ENCODE measurements around the gene LAMA4. TPM values are rescaled to one million over a fixed set of nuclear protein-coding genes. Genes with fewer than 3 reads are reported as not detected.
A peak's percentile ranks its signal among the peaks of the same experiment; 100 is the strongest.

Gene LAMA4
- polyA plus RNA-seq, 2 of the 4 experiments (the other 2 are of a cell fraction): 1.0 to 3.1 TPM

DNA sequence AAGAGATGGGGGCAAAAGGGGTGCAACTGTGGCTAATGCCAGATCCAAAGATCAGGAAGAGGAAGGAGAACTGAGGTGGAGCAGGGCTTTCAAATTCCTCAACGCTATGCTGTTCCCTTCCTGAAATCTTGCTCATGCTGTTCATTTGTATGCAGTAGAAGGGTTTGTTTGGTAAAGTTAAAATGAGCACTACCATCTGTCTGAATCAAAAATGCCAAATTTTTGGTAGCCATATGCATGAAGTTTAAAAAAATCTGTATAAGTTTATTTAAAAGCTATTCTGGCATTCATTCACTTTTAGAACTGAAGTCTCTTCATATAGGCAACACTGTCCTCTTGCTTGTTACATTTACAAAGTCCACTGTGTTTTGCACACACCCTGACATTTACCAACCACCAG is 84.8 kb downstream of the LAMA4 start (continued):
- TF ChIP-seq, protein P1, sequence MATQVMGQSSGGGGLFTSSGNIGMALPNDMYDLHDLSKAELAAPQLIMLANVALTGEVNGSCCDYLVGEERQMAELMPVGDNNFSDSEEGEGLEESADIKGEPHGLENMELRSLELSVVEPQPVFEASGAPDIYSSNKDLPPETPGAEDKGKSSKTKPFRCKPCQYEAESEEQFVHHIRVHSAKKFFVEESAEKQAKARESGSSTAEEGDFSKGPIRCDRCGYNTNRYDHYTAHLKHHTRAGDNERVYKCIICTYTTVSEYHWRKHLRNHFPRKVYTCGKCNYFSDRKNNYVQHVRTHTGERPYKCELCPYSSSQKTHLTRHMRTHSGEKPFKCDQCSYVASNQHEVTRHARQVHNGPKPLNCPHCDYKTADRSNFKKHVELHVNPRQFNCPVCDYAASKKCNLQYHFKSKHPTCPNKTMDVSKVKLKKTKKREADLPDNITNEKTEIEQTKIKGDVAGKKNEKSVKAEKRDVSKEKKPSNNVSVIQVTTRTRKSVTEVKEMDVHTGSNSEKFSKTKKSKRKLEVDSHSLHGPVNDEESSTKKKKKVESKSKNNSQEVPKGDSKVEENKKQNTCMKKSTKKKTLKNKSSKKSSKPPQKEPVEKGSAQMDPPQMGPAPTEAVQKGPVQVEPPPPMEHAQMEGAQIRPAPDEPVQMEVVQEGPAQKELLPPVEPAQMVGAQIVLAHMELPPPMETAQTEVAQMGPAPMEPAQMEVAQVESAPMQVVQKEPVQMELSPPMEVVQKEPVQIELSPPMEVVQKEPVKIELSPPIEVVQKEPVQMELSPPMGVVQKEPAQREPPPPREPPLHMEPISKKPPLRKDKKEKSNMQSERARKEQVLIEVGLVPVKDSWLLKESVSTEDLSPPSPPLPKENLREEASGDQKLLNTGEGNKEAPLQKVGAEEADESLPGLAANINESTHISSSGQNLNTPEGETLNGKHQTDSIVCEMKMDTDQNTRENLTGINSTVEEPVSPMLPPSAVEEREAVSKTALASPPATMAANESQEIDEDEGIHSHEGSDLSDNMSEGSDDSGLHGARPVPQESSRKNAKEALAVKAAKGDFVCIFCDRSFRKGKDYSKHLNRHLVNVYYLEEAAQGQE (IDR thresholded peaks at IDR 0.05): no peak
- TF ChIP-seq POLR2A (IDR thresholded peaks at IDR 0.05; ENCODE audit: low read length) (no peak), CBX2 (IDR thresholded peaks at IDR 0.05; ENCODE audit: borderline replicate concordance, low read depth) (no peak), CHD4 (IDR thresholded peaks at IDR 0.05; ENCODE audit: borderline replicate concordance) (no peak), FOSB (CRISPR knock-in tag; IDR thresholded peaks at IDR 0.05) (no peak)

DNA sequence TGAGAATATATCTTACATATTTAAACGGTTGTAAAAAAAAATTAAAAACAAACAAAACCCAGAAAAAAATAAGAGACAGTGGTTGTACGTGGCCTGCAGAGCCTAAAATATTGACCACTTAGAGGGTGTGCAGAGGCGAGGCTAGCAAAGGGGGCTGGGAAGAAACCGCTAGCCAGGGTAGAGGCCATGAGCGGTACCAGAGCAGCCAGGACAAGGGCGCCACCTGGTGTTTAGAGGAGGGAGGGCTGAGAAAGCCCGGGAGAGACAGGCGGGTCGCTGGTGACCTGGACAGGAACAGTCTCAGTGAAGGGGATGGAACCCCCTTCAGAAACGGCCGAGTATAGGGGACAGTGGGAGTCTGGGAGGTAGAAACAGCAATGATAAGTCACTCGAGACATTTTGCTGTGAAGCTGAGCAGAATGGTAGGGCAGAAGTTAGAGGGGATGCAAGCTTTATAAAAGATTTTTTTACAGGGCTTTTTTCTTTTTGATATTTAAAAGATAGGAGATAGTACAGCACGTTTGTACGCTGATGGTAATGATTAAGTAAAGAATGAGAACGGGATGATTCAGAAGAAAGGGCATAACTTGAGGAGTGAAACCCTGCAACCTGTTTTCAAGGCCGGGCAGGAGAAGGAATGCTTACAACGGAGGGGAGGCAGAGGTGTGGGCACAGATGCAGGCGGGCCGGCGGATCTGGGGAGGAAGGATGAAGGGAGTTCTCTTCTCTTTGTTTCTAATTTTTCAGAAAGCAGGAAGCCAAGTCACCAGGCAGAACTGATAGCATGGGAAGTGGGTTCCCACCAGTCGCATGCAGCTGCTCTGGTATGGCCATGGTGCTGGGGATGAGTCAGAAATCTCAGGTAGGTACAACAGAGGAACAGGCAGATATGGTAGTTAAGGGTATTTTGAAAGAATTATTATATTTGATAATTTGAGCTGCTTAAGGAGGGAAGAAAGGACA is 90.8 kb downstream of the LAMA4 start:
- POLR2A ChIA-PET: no interaction called here
- Histone ChIP-seq H3K27ac (no peak overlapping the region), H3K4me2 (peak overlapping the region; percentile 26; the same call in 2 of the 3 replicates), H3K9me3 (no peaks in the 10 kb centered on the region), H3K4me3 (no peak overlapping the region), H3K4me1 (no peaks in the 10 kb centered on the region)
- ATAC-seq: peak; percentile 99 to 100
- CTCF ChIA-PET: interaction anchor here (0.5 to 3.1 kb wide), 34 partner anchors 9 to 1504 kb away, joined by 3 to 34 read pairs (median 4); partner anchors contain the start of genes CCN6, FAM229B and TUBE1
- FAIRE-seq: no peak
- TF ChIP-seq SMC3 (IDR thresholded peaks at IDR 0.05): peak; percentile 71
- no peak for TF ChIP-seq EP300 (IDR thresholded peaks at IDR 0.05)
- TF ChIP-seq FOSL2 (IDR thresholded peaks at IDR 0.05): no peak
- no peak for TF ChIP-seq FOSL2 (CRISPR knock-in tag; IDR thresholded peaks at IDR 0.05)
- no peak for TF ChIP-seq POLR2A (IDR thresholded peaks at IDR 0.05; ENCODE audit: low read length)
- TF ChIP-seq, protein P2, sequence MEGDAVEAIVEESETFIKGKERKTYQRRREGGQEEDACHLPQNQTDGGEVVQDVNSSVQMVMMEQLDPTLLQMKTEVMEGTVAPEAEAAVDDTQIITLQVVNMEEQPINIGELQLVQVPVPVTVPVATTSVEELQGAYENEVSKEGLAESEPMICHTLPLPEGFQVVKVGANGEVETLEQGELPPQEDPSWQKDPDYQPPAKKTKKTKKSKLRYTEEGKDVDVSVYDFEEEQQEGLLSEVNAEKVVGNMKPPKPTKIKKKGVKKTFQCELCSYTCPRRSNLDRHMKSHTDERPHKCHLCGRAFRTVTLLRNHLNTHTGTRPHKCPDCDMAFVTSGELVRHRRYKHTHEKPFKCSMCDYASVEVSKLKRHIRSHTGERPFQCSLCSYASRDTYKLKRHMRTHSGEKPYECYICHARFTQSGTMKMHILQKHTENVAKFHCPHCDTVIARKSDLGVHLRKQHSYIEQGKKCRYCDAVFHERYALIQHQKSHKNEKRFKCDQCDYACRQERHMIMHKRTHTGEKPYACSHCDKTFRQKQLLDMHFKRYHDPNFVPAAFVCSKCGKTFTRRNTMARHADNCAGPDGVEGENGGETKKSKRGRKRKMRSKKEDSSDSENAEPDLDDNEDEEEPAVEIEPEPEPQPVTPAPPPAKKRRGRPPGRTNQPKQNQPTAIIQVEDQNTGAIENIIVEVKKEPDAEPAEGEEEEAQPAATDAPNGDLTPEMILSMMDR (IDR thresholded peaks at IDR 0.05): peak; percentile 66
- TF ChIP-seq, protein P3, sequence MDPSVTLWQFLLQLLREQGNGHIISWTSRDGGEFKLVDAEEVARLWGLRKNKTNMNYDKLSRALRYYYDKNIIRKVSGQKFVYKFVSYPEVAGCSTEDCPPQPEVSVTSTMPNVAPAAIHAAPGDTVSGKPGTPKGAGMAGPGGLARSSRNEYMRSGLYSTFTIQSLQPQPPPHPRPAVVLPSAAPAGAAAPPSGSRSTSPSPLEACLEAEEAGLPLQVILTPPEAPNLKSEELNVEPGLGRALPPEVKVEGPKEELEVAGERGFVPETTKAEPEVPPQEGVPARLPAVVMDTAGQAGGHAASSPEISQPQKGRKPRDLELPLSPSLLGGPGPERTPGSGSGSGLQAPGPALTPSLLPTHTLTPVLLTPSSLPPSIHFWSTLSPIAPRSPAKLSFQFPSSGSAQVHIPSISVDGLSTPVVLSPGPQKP (IDR thresholded peaks at IDR 0.05; ENCODE audit: low read depth, low read length): no peak
- TF ChIP-seq NFE2L2 (conservative IDR thresholded peaks at IDR 0.05; ENCODE audit: low read length): no peak
- TF ChIP-seq TFCP2L1 (CRISPR knock-in tag; IDR thresholded peaks at IDR 0.05): no peak
- no peak for TF ChIP-seq PHF8 (IDR thresholded peaks at IDR 0.05; ENCODE audit: borderline replicate concordance, low read depth)
- TF ChIP-seq, protein P1 (IDR thresholded peaks at IDR 0.05): no peak
- TF ChIP-seq HOXB13 (CRISPR knock-in tag; IDR thresholded peaks at IDR 0.05; ENCODE audit: low read depth): no peak
- TF ChIP-seq RAD21 (conservative IDR thresholded peaks at IDR 0.05 in 1 of 2, IDR thresholded peaks at IDR 0.05 in 1 of 2): peak; percentile 65 to 74
- WGBS (ENCODE audit: missing lambda C conversion rate): 22% methylated on average over 21 of the region's 21 CpGs
- DNase-seq (ENCODE audit: low read depth in 1 of 2, low spot score in 1 of 2): peak; percentile 35 to 45

Data from A549 (cell line).